Neural progenitor cell (in vitro differentiated cells): ENCODE data around the gene RAB6B.

Source experiments
- EZH2 ChIP-seq: fragments of 200-600 bp; sonication (generic); IDR thresholded peaks from 2 replicates; pipeline ENCODE4 v1.6.1; 2017; ENCODE audit warnings: antibody characterized with exemption, mild to moderate bottlenecking, moderate library complexity
- TF ChIP-seq, protein P1 (sequence below): fragments of 200-600 bp; sonication (generic); IDR thresholded peaks from 2 replicates; pipeline ENCODE4 v1.5.1; 2017; ENCODE audit warnings: antibody characterized with exemption, mild to moderate bottlenecking

DNA sequence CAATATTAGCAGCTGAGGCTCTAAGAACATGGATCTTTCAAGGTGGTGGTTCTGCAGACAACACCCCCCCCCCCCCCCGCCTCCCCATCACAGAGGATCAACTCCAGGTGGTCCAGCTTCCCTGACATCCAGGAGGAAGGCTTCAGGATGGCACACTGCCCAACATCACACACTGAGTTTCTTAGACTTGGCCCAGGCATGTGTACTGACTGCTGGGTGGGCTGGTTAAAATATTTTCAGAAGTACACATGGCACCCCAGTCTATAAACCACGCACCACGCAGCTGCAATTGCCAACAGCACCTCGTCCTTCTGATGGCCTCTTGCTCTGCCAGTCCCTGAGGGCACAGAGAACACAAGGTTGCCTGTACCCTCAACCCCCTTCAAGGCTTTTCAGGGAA lies 68.0 kb downstream of the RAB6B start:
- TF ChIP-seq, protein P1, sequence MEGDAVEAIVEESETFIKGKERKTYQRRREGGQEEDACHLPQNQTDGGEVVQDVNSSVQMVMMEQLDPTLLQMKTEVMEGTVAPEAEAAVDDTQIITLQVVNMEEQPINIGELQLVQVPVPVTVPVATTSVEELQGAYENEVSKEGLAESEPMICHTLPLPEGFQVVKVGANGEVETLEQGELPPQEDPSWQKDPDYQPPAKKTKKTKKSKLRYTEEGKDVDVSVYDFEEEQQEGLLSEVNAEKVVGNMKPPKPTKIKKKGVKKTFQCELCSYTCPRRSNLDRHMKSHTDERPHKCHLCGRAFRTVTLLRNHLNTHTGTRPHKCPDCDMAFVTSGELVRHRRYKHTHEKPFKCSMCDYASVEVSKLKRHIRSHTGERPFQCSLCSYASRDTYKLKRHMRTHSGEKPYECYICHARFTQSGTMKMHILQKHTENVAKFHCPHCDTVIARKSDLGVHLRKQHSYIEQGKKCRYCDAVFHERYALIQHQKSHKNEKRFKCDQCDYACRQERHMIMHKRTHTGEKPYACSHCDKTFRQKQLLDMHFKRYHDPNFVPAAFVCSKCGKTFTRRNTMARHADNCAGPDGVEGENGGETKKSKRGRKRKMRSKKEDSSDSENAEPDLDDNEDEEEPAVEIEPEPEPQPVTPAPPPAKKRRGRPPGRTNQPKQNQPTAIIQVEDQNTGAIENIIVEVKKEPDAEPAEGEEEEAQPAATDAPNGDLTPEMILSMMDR: no peak
- no peak for TF ChIP-seq EZH2
